KMS-11 (cell line): ENCODE data around the gene POFUT1.

Experiments
- H2AFZ ChIP-seq: fragments of 200-600 bp; sonication (generic); 2 replicates; pipeline ENCODE4 v1.6.1; 2016; ENCODE audit warnings: antibody characterized with exemption, mixed run types, low read depth
- H3K27ac ChIP-seq: fragments of 200-600 bp; sonication (generic); 2 replicates; pipeline ENCODE4 v1.6.1; 2016; ENCODE audit warnings: mild to moderate bottlenecking, mixed run types
- H3K27me3 ChIP-seq: fragments of 200-600 bp; sonication (generic); 2 replicates; pipeline ENCODE4 v1.6.1; 2017; ENCODE audit warnings: mild to moderate bottlenecking, low read depth, mixed run types, moderate library complexity; ENCODE audit not compliant: insufficient read depth
- H3K36me3 ChIP-seq: fragments of 200-600 bp; sonication (generic); 2 replicates; pipeline ENCODE4 v1.6.1; 2017; ENCODE audit warnings: mild to moderate bottlenecking, mixed run types; ENCODE audit not compliant: insufficient read depth
- H3K4me1 ChIP-seq: fragments of 200-600 bp; sonication (generic); 2 replicates; pipeline ENCODE4 v1.6.1; 2016; ENCODE audit warnings: mild to moderate bottlenecking, low read depth, mixed run types; ENCODE audit not compliant: poor library complexity, severe bottlenecking
- H3K4me2 ChIP-seq: fragments of 200-600 bp; sonication (generic); 2 replicates; pipeline ENCODE4 v1.7.0; 2016; ENCODE audit warnings: mild to moderate bottlenecking, mixed run types
- H3K4me3 ChIP-seq: fragments of 200-600 bp; sonication (generic); IDR thresholded peaks from 2 replicates; pipeline ENCODE4 v1.6.1; 2017; ENCODE audit warnings: low read depth, low read length, mixed read lengths; ENCODE audit not compliant: insufficient read depth
- H3K79me2 ChIP-seq: fragments of 200-600 bp; sonication (generic); 2 replicates; pipeline ENCODE4 v1.6.1; 2016; ENCODE audit warnings: low read depth, mixed run types; ENCODE audit not compliant: insufficient read depth
- H3K9ac ChIP-seq: fragments of 200-600 bp; sonication (generic); 2 replicates; pipeline ENCODE4 v1.6.1; 2016; ENCODE audit warnings: mild to moderate bottlenecking, mixed run types
- H4K20me1 ChIP-seq: fragments of 200-600 bp; sonication (generic); 2 replicates; pipeline ENCODE4 v1.6.1; 2016; ENCODE audit warnings: mild to moderate bottlenecking, mixed run types; ENCODE audit not compliant: insufficient read depth
- TF ChIP-seq, protein P1 (sequence below): fragments of 200-600 bp; sonication (generic); conservative IDR thresholded peaks from 2 replicates; pipeline ENCODE4 v1.6.1; 2017; ENCODE audit warnings: low read depth, mild to moderate bottlenecking, antibody characterized with exemption, low read length, moderate library complexity, mixed read lengths

POFUT1 gene

DNA sequence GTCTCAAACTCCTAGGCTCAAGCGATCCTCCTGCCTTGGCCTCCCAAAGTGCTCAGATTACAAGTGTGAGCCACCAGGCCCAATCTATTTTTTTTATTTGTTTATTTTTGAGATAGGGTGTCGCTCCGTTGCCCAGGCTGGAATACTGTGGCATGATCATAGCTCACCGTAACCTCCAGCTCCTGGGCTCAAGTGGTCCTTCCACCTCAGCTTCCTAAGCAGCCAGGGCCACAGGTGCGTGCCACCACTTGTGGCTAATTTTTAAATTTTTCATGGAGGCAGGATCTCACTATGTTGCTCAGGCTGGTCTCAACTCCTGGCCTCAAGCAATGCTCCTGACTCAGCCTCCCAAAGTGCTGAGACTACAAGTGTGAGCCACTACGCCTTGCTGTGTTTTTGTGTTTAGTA is 79.6 kb downstream of the POFUT1 start:
- Histone ChIP-seq H2AFZ (no peak overlapping the region), H3K4me3 (no peak overlapping the region), H3K4me2 (peak overlapping the region; percentile 73; the same call in 1 of the 2 replicates), H3K27me3 (no peaks in the 10 kb centered on the region), H3K36me3 (no peaks in the 10 kb centered on the region), H4K20me1 (no peaks in the 10 kb centered on the region), H3K9ac (no peak overlapping the region), H3K79me2 (peaks cover 8% of the 10 kb centered on the region; the same call in 1 of the 2 replicates), H3K4me1 (peaks cover 37% of the 10 kb centered on the region), H3K27ac (peak overlapping the region; percentile 61; the same call in 1 of the 2 replicates)
- TF ChIP-seq, protein P1, sequence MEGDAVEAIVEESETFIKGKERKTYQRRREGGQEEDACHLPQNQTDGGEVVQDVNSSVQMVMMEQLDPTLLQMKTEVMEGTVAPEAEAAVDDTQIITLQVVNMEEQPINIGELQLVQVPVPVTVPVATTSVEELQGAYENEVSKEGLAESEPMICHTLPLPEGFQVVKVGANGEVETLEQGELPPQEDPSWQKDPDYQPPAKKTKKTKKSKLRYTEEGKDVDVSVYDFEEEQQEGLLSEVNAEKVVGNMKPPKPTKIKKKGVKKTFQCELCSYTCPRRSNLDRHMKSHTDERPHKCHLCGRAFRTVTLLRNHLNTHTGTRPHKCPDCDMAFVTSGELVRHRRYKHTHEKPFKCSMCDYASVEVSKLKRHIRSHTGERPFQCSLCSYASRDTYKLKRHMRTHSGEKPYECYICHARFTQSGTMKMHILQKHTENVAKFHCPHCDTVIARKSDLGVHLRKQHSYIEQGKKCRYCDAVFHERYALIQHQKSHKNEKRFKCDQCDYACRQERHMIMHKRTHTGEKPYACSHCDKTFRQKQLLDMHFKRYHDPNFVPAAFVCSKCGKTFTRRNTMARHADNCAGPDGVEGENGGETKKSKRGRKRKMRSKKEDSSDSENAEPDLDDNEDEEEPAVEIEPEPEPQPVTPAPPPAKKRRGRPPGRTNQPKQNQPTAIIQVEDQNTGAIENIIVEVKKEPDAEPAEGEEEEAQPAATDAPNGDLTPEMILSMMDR, result no peak
